HG03045 (cell line): Measurements from ENCODE around the gene PLA2G4B.

ENCODE experiments used
- ATAC-seq: cut with Tn5 transposase; IDR thresholded peaks from one replicate; pipeline ENCODE4 v1.9.1; 2021; ENCODE audit warnings: mild to moderate bottlenecking, moderate library complexity; ENCODE audit not compliant: unreplicated experiment

The PLA2G4B gene

DNA sequence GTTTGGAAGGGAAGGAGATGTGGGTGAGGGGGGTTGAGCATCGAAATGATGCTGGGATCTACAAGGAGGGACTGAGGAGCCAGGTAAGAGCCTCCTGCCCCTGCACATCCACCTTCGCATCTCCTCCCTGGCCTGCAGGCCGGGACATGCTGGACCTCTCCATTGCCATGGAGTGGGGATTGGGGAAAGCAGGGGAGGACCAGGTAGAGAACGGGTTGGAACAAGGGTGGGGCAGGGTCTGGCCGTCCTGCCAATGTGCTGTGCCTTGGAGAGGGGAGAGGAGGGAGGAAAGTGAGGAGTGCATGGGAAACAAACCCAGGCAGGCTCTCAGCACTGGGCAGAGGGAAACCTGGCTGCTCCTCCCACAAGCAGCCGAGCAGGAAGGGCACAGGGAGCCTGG, 10.6 kb downstream of the PLA2G4B start:
- ATAC-seq = no peak

- no peak for ATAC-seq
These were observed 11.2 kb downstream of the PLA2G4B start for GRCh38 chr15:41849861-41850260.

DNA sequence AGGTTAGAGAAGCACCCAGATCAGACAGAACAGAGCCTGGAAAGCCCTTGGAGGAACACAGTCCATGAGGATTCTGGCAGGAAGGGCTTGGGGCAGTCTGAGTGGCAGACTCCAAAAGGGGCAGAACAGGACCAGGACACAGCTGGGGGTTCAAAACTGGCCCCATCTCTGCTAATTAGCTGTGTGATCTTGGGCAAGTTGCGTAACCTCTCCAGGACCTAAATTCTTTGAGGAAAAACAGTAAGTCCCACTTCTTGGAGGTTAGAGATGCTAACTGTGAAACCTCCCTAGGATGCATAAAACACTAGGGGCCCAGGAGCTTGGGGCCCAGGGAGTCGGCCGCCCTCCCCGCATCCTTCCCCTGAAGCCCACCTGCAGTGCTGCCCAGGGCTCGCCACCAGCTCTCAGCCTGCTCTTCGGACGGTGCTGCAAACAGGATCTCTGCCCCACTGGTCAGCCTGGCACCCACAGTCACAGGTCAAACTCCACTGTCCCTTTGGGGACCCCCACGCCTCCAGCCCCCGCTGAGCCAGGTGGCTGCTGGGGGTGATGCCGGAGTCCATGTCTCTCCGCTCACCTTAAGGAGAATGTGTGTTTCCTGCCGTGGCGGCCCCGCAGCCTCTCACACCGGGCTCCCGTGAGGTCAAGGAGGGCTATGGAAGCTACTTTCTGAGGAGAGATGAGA, 12.0 kb downstream of the PLA2G4B start:
- ATAC-seq = no peak

- ATAC-seq = no peak
These were observed 12.5 kb downstream of the PLA2G4B start for GRCh38 chr15:41851167-41851523.

- no peak for ATAC-seq
These were observed 13.2 kb downstream of the PLA2G4B start for GRCh38 chr15:41851755-41852370.

- ATAC-seq = no peak
These were observed 14.3 kb downstream of the PLA2G4B start for GRCh38 chr15:41852736-41853590.

- ATAC-seq = no peak
These were observed 15.2 kb downstream of the PLA2G4B start for GRCh38 chr15:41853831-41854230.

DNA sequence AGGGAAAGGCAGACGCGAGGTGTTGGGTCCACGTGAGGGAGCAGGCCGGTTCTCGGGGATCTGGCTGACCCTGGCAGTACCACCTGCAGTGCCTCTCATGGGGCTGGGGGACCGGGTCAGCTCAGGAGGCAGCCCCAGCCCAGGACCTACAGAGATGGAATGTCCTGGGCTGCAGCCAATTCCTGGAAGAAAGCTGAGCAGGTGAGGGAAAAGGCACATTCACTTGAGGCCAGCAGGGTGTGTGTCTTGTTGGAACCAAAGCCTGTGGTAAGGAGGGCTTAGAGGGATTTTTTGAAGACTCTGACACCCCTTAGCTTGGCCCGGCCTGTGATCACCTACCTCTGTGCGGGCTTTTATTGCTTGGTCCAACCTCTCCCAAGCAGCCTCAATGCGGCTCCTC, 15.8 kb downstream of the PLA2G4B start:
- no peak for ATAC-seq

DNA sequence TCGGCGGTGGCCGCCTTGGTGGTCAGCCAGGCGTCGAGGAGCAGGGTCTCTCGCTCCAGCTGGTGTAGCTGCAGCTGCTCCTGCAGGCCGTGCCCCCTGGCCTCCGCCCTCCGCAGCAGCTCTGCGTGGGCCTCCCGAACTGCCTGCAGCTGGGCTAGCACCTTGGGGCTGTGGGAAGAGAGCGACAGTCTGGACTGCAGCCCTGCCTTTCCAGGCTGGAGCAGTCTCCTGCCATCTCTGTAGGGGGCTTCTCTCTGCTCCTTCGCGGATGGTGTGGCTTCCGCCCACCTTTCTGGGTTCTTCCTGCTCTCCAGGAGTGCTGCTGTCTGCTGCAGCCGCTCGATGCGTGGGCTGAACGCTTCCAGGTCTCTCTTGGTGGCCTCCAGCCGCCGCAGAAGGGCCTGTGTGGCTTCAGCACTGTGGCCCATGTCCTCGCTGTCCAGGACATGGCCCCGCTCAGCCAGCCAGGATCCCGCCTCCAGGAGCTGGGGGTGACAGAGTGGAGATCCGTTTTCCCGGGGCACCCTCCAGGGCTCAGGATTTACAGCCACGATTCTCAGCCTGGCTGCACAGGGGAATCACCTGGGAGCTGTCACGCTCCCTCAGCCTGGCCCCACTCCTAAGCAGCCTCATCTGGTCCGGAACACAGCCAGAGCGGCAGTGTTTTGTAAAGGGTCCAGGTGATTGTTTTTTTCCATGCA, 16.8 kb downstream of the PLA2G4B start:
- ATAC-seq = no peak

DNA sequence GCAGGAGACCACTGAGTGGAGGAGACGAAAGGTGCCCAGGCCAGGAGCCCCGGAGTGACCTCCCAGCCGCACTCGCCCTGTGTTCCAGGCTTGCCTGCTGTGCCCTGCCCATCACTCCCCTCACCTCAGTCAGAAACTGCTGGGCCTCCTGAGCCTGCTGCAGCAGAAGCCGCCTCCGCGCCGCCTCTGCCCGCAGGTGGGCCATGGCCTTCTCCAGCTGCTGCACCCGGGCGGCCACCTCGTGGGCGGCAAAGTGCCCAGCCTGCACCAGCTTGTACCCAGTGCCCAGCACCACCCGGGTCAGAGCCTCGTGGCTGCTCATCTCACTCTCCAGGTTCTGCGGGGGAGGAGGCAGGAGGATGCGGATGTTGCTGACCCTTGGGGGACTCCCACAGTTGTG, 17.6 kb downstream of the PLA2G4B start:
- no peak for ATAC-seq

DNA sequence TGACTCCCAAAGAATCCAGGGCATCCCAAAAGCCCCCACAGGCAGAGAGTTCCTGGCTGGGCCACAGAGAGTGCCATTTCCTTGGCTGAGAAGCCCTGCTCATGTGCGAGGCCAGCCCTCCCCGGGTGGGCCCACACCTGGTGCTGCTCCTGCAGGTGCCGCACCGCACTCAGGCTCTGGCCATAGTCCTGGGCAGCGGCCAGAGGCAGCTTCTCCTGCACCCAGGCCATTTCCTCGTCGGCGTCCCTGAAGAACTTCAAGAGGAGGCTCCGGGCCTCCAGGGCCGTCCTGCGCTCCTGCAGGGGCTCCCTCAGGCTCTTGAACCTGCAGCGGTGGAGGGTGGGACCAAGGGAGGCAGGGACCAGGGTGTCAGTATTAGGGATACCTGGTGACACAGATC, 18.1 kb downstream of the PLA2G4B start:
- ATAC-seq = no peak

DNA sequence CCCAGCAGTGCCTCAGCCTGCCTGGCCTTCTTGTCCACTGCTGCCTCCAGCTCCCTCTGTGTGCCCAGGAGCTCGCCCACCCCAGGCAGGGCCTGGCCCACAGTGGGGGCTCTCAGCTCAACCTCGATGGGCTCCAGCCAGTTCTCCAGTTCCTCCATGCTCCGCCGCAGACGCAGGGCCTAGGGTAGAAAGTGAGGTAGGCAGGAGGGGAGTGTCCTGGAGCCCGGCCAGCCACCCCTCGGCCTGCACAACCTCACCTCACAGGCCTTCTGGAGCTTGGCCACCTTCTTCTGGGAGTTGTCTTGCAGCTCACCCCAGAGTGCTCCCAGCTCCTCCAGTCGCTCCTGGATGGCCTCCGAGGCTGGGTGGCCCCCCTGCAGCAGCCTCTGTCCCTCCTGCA, 18.7 kb downstream of the PLA2G4B start:
- no peak for ATAC-seq

DNA sequence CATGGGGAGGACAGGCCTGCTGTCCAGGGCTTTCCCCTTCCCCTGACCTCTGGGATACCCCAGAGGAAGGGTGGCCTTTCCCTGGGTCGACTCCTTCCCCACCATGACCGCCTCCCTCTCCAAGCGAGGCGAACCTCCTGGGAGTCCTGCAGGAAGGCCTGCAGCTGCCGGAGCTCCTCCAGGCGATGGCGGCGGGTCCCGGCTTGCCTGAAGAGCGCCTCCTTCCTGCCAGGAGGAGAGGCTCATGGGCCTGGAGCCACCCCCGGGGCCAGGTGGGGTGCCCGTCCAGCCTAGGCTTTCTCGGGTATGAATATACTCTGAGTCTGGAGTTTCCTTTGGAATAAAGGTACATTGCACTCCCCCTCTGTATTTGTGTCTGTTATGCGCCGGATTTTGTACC, 20.1 kb downstream of the PLA2G4B start:
- no peak for ATAC-seq

GRCh38 chr15:41860049-41860828, 21.6 kb downstream of the PLA2G4B start:
- ATAC-seq = no peak

DNA sequence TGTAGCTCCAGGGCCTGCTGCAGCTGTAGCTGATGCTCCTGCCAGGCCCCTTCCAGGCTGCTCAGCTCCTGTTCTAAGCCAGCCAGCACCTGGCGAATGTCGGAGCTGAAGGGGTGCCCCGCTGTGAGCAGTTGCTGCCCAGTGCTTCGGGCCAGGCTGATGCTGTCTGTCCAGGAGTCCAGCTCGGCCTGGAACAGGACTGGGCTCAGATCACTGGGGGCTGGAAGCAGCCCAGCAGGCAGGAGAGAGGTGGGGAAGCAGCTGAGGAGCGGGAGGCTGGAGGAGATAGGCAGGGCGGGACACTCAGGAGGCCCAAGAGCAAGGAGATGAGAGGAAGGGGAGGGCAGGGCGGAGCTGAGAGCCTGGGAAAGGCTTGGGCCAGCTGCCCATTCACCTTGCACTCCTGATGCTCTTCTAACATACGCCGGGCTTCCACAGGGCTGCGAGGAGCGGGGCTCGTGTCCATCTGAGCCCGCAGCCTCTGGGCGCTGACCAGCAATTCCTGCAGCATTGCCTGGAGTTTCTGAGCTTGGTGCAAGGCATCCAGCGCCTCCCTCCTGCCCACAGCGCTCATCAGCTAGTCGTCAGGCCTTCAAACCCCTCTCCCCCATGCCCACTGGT, 23.2 kb downstream of the PLA2G4B start:
- ATAC-seq = no peak

- ATAC-seq = no peak
These were observed 24.0 kb downstream of the PLA2G4B start for GRCh38 chr15:41862515-41863116.

GRCh38 chr15:41865490-41866055, 26.9 kb downstream of the PLA2G4B start:
- no peak for ATAC-seq

GRCh38 chr15:41866263-41866703, 27.6 kb downstream of the PLA2G4B start:
- no peak for ATAC-seq

- ATAC-seq = no peak
These were observed 28.4 kb downstream of the PLA2G4B start for GRCh38 chr15:41866872-41867579.
